H1 (cell line): Measurements from ENCODE around the gene C20orf173. TPM values are rescaled to one million over a fixed set of nuclear protein-coding genes. Genes with fewer than 3 reads are reported as not detected.

Experiments used
- CTCF ChIA-PET: fragments of 300-600 bp; sonication (Branson Sonifier 250); formaldehyde crosslinking; loops from one replicate; lab custom pipeline; 2021; ENCODE audit not compliant: partially characterized antibody; lab: Charles Lee
- POLR2A ChIA-PET: fragments of 300-600 bp; sonication (Branson Sonifier 250); formaldehyde crosslinking; loops from one replicate; lab custom pipeline; 2021; ENCODE audit warnings: inconsistent platforms; ENCODE audit not compliant: partially characterized antibody; lab: Charles Lee
- DNase-seq, 2 experiments: peaks; one replicate each; pipeline versions ENCODE4 v3.0.0 to v3.0.0-alpha.2; 2010 to 2022; ENCODE audit warnings: low spot score in 2 of 2, low read depth in 1 of 2, mixed read lengths in 1 of 2
- FAIRE-seq: peaks from 2 replicates; lab custom pipeline; 2011; peaks lifted over from hg19 to GRCh38; lab: Jason Lieb, UNC
- H2AFZ ChIP-seq: 2 replicates; pipeline ENCODE4 v1.8.1; 2012; ENCODE audit warnings: low read length, inconsistent platforms
- H2AK5ac ChIP-seq: 2 replicates; pipeline ENCODE4 v1.6.1; 2013; ENCODE audit warnings: low read depth, low read length
- H2BK120ac ChIP-seq: replicated peaks from 2 replicates; pipeline ENCODE3; 2013; ENCODE audit warnings: low read depth, low read length, inconsistent platforms
- H2BK12ac ChIP-seq: 2 replicates; pipeline ENCODE4 v1.6.1; 2013; ENCODE audit warnings: low read depth, low read length
- H2BK15ac ChIP-seq: 2 replicates; pipeline ENCODE4 v1.6.1; 2013; ENCODE audit warnings: low read length
- H2BK20ac ChIP-seq: 2 replicates; pipeline ENCODE4 v1.6.1; 2013; ENCODE audit warnings: low read length
- H2BK5ac ChIP-seq: 2 replicates; pipeline ENCODE4 v1.6.1; 2013; ENCODE audit warnings: low read depth, low read length
- H3K14ac ChIP-seq: 2 replicates; pipeline ENCODE4 v1.6.1; 2013; ENCODE audit warnings: inconsistent platforms; ENCODE audit not compliant: insufficient read length
- H3K18ac ChIP-seq: 2 replicates; pipeline ENCODE4 v1.6.1; 2013; ENCODE audit warnings: low read length; ENCODE audit errors: extremely low read depth
- H3K23ac ChIP-seq: 2 replicates; pipeline ENCODE4 v1.6.1; 2013; ENCODE audit warnings: inconsistent platforms; ENCODE audit not compliant: insufficient read length
- H3K23me2 ChIP-seq: 2 replicates; pipeline ENCODE4 v1.6.1; 2013; ENCODE audit warnings: low read depth, low read length
- H3K27ac ChIP-seq: 2 replicates; pipeline ENCODE4 v1.6.1; 2011; ENCODE audit warnings: low read depth, low read length, inconsistent platforms
- H3K27me3 ChIP-seq, 4 experiments: replicated peaks in 1 of 4; 1 replicate in 1 of 4; 2 replicates in 3 of 4; pipeline versions ENCODE4 v1.6.1 to v1.8.1; 2011 to 2013; ENCODE audit warnings: low read length in 3 of 4, mild to moderate bottlenecking in 3 of 4, inconsistent platforms in 2 of 4, mixed read lengths in 2 of 4, moderate library complexity in 1 of 4; ENCODE audit not compliant: control insufficient read depth in 3 of 4, insufficient read depth in 3 of 4; ENCODE audit errors: extremely low read depth in 1 of 4
- H3K36me3 ChIP-seq, 4 experiments: 2 replicates each; pipeline versions ENCODE4 v1.6.1 to v1.8.1; 2011 to 2013; ENCODE audit warnings: mild to moderate bottlenecking in 4 of 4, low read length in 3 of 4, moderate library complexity in 2 of 4, control low read depth in 1 of 4, inconsistent platforms in 1 of 4; ENCODE audit not compliant: insufficient read depth in 4 of 4, control insufficient read depth in 2 of 4
- H3K4ac ChIP-seq: replicated peaks from 2 replicates; pipeline ENCODE3; 2013; ENCODE audit warnings: low read length, low read depth, mixed read lengths, inconsistent platforms; ENCODE audit not compliant: insufficient read length
- H3K4me1 ChIP-seq, 4 experiments: replicated peaks in 1 of 4; 1 replicate in 1 of 4; 2 replicates in 3 of 4; pipeline versions ENCODE4 v1.6.1 to v1.8.1; 2011 to 2013; ENCODE audit warnings: low read length in 3 of 4, inconsistent platforms in 2 of 4, mixed read lengths in 1 of 4; ENCODE audit not compliant: insufficient read depth in 4 of 4, control insufficient read depth in 3 of 4
- H3K4me2 ChIP-seq, 2 experiments: 2 replicates each; pipeline versions ENCODE4 v1.6.1 to v1.8.1; 2011 to 2013; ENCODE audit warnings: low read depth in 2 of 2, low read length in 2 of 2, control low read depth in 1 of 2, inconsistent platforms in 1 of 2, mild to moderate bottlenecking in 1 of 2; ENCODE audit not compliant: insufficient read depth in 1 of 2
- H3K4me3 ChIP-seq, 4 experiments: fragments of 200-600, 300-600 bp in 1 of 4; sonication (generic), shearing (Covaris generic), sonication (Bioruptor Twin) in 1 of 4; 2 replicates each; pipeline versions ENCODE4 v1.5.1 to v1.8.1; 2011 to 2016; ENCODE audit warnings: low read length in 4 of 4, low read depth in 3 of 4, control low read depth in 2 of 4, inconsistent platforms in 2 of 4, mild to moderate bottlenecking in 2 of 4, mixed read lengths in 1 of 4, moderate library complexity in 1 of 4; ENCODE audit not compliant: insufficient read depth in 2 of 4; ENCODE audit errors: extremely low read depth in 1 of 4
- H3K56ac ChIP-seq: replicated peaks from 2 replicates; pipeline ENCODE3; 2013; ENCODE audit warnings: low read depth, mild to moderate bottlenecking, mixed read lengths, low read length, inconsistent platforms; ENCODE audit not compliant: insufficient read length
- H3K79me1 ChIP-seq: 2 replicates; pipeline ENCODE4 v1.6.1; 2013; ENCODE audit warnings: low read depth, low read length, control low read depth
- H3K79me2 ChIP-seq, 2 experiments: 2 replicates each; pipeline versions ENCODE4 v1.6.1 to v1.8.1; 2012 to 2013; ENCODE audit warnings: low read length in 2 of 2, mild to moderate bottlenecking in 2 of 2, inconsistent platforms in 1 of 2; ENCODE audit not compliant: insufficient read depth in 2 of 2, control insufficient read depth in 1 of 2
- H3K9ac ChIP-seq, 4 experiments: replicated peaks in 1 of 4; 1 replicate in 1 of 4; 2 replicates in 3 of 4; pipeline versions ENCODE4 v1.6.1 to v1.8.1; 2011 to 2013; ENCODE audit warnings: low read depth in 3 of 4, low read length in 3 of 4, control low read depth in 2 of 4, mild to moderate bottlenecking in 2 of 4, moderate library complexity in 2 of 4, inconsistent platforms in 1 of 4; ENCODE audit errors: extremely low read depth in 1 of 4
- H3K9me3 ChIP-seq, 2 experiments: 2 replicates each; pipeline versions ENCODE4 v1.6.1 to v1.8.1; 2012 to 2013; ENCODE audit warnings: mild to moderate bottlenecking in 2 of 2, moderate library complexity in 2 of 2, control low read depth in 1 of 2, inconsistent platforms in 1 of 2, low read depth in 1 of 2, low read length in 1 of 2, mixed read lengths in 1 of 2; ENCODE audit not compliant: insufficient read depth in 2 of 2
- H4K20me1 ChIP-seq, 2 experiments: replicated peaks in 1 of 2; 2 replicates each; pipeline versions ENCODE3 to v1.8.1; 2011 to 2013; ENCODE audit warnings: inconsistent platforms in 2 of 2, low read length in 2 of 2, mild to moderate bottlenecking in 1 of 2; ENCODE audit not compliant: insufficient read depth in 2 of 2, control insufficient read depth in 1 of 2
- H4K5ac ChIP-seq: 2 replicates; pipeline ENCODE4 v1.6.1; 2013; ENCODE audit warnings: low read length, low read depth, mixed read lengths, inconsistent platforms; ENCODE audit not compliant: insufficient read length
- H4K8ac ChIP-seq: 2 replicates; pipeline ENCODE4 v1.8.0; 2013; ENCODE audit warnings: mild to moderate bottlenecking, moderate library complexity, low read length, inconsistent platforms; ENCODE audit not compliant: insufficient read depth; ENCODE audit errors: extremely low read depth
- H4K91ac ChIP-seq: replicated peaks from 2 replicates; pipeline ENCODE3; 2013; ENCODE audit warnings: low read length, mixed read lengths, inconsistent platforms; ENCODE audit not compliant: insufficient read length
- CBX8 ChIP-seq: fragments of 300-800, 300-1000 bp; sonication (generic); IDR thresholded peaks from 2 replicates; pipeline ENCODE4 v1.7.1; 2016; ENCODE audit warnings: low read depth, low read length, borderline replicate concordance
- FOSL1 ChIP-seq: IDR thresholded peaks from 2 replicates; pipeline ENCODE4 v1.6.1; 2011; ENCODE audit warnings: mild to moderate bottlenecking, low read depth, low read length, moderate library complexity; ENCODE audit not compliant: insufficient read depth
- JUN ChIP-seq: IDR thresholded peaks from 2 replicates; pipeline ENCODE4 v1.6.1; 2011; ENCODE audit warnings: low read depth, mild to moderate bottlenecking, improper control_type of control experiment, low read length
- WGBS, 2 experiments: shearing (Covaris generic) in 1 of 2; methylation state at CpG; one replicate each; pipeline versions ENCODE4 v1.1.6 to v1.1.7; 2013 to 2015; ENCODE audit warnings: low lambda C conversion rate in 2 of 2, mixed read lengths in 2 of 2, inconsistent platforms in 1 of 2, low coverage in 1 of 2, missing lambda C conversion rate in 1 of 2; ENCODE audit not compliant: insufficient replicate concordance in 2 of 2, insufficient coverage in 1 of 2, insufficient read length in 1 of 2; ENCODE audit errors: extremely low coverage in 1 of 2, missing lambda C conversion rate in 1 of 2; 5-methylcytosine and 5-hydroxymethylcytosine counted together
- polyA plus RNA-seq, 7 experiments: library from polyadenylated mRNA; depleted of rRNA in 3 of 7; stranded (reverse) in 5 of 7; unstranded in 2 of 7; fragments of >200 nt in 5 of 7; fragments of 200-250 nt in 2 of 7; gene quantifications; 1 replicate in 5 of 7; 2 replicates in 1 of 7; 4 replicates in 1 of 7; pipeline versions ENCODE4 v1.2.1 to v1.2.3, GENCODE V29; 2011 to 2013; ENCODE audit warnings: missing spikeins in 2 of 7, mixed read lengths in 2 of 7
- total RNA-seq: library from RNA; stranded (reverse); fragmentation: NEBNext Ultra II Directional; extraction: Animal tissue kit (Norgen Biotek cat#: 25700); gene quantifications from 2 replicates; pipeline ENCODE4 v1.2.1, GENCODE V29; 2021

C20orf173 gene
- total and polyA plus RNA-seq, 2 of the 8 experiments (the other 6 are each of a cell fraction or from before 2014, with no cell fraction given) = not detected

DNA sequence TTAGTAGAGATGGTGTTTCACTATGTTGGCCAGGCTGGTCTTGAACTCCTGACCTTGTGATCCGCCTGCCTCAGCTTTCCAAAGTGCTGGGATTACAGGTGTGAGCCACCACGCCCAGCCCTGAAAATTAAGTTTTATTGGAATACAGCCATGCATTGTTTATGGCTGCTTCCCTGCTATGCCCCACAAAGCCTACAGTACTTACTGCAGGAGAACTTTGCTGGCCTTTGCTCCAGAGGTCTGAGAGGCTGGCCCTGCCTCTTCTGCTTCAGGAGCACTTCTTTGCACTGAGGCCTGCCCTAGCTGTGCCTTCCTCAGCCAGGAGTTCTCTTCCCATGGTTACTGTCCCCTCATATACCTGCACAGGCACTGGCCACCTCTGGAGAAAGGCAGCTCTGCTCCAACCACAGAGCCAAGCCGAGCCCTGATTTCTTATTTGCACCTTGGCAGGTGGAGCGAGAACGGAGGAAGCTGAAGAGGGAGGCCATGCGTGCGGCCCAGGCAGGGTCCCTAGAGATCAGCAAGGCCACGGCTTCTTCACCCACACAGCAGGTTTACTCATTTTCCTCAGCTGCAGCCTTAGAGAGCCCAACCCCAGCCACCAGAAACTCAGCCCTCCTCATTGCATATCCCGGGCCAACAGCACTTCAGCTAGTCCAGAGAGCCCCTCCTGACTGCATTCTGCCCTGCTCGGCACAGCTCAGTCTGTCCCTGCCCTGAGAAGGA lies 20.8 kb downstream of the C20orf173 start:
- no peak overlapping the region for H4K5ac ChIP-seq
- H3K4me1 ChIP-seq = no peaks in the 10 kb centered on the region
- POLR2A ChIA-PET = interaction anchor here (1.1 to 2.0 kb wide), 3 partner anchors 53 to 234 kb away, joined by 3 to 8 read pairs (median 3); partner anchors contain the start of genes CEP250, CPNE1 and RBM12
- no peaks in the 10 kb centered on the region for H3K27me3 ChIP-seq
- H3K79me1 ChIP-seq = no peaks in the 10 kb centered on the region
- no peak overlapping the region for H3K4me3 ChIP-seq
- H3K14ac ChIP-seq = no peak overlapping the region
- no peak for TF ChIP-seq FOSL1
- TF ChIP-seq JUN = no peak
- no peak for TF ChIP-seq CBX8
- H3K9ac ChIP-seq = no peak overlapping the region
- no peak overlapping the region for H3K27ac ChIP-seq
- no peak overlapping the region for H2BK120ac ChIP-seq
- H2AFZ ChIP-seq = no peak overlapping the region
- peaks cover 17 to 41% (median 29%) of the 10 kb centered on the region in 4 experiments for H3K36me3 ChIP-seq
- H3K79me2 ChIP-seq = no peaks in the 10 kb centered on the region
- no peak overlapping the region for H2BK20ac ChIP-seq
- H3K23ac ChIP-seq = no peak overlapping the region
- H4K8ac ChIP-seq = no peak overlapping the region
- H3K4me2 ChIP-seq = no peak overlapping the region
- H4K91ac ChIP-seq = no peak overlapping the region
- H2BK5ac ChIP-seq = no peak overlapping the region
- H3K9me3 ChIP-seq = no peaks in the 10 kb centered on the region
- no peak overlapping the region for H2BK12ac ChIP-seq
- no peaks in the 10 kb centered on the region for H4K20me1 ChIP-seq
- no peak for DNase-seq
- no peak overlapping the region for H3K18ac ChIP-seq
- CTCF ChIA-PET = interaction anchor here (1.0 to 4.8 kb wide), 3 partner anchors 9 to 30 kb away, joined by 3 to 25 read pairs (median 9); no protein-coding TSS in a partner anchor
- FAIRE-seq = no peak
- no peak overlapping the region for H3K56ac ChIP-seq
- no peak overlapping the region for H3K4ac ChIP-seq
- no peak overlapping the region for H2AK5ac ChIP-seq
- 89% methylated on average over 10 of the region's 10 CpGs; no CpG with 5 or more reads in 1 of the 2 experiments for WGBS, 2 experiments
- H3K23me2 ChIP-seq = no peaks in the 10 kb centered on the region; the same call in 1 of the 2 replicates
- H2BK15ac ChIP-seq = no peak overlapping the region
